Left ventricle myocardium inferior (tissue), 1 donor: ENCODE measurements around the gene MS4A10. TPM values are rescaled to one million over a fixed set of nuclear protein-coding genes. Genes with fewer than 3 reads are reported as not detected.

ENCODE experiments used
- DNase-seq: peaks from one replicate; pipeline ENCODE4 v3.0.0-alpha.2; 2020
- H3K27ac ChIP-seq: fragments of 200-600 bp; replicated peaks from 2 replicates; pipeline ENCODE4 v1.8.0; 2021
- H3K27me3 ChIP-seq: fragments of 200-600 bp; 2 replicates; pipeline ENCODE4 v1.8.0; 2021; ENCODE audit warnings: low read depth
- H3K36me3 ChIP-seq: fragments of 200-600 bp; 2 replicates; pipeline ENCODE4 v1.8.0; 2021
- H3K4me1 ChIP-seq: fragments of 200-600 bp; 2 replicates; pipeline ENCODE4 v1.8.0; 2021
- H3K4me3 ChIP-seq: fragments of 200-600 bp; 2 replicates; pipeline ENCODE4 v1.8.0; 2021; ENCODE audit warnings: mild to moderate bottlenecking, moderate library complexity
- H3K9me3 ChIP-seq: fragments of 200-600 bp; replicated peaks from 2 replicates; pipeline ENCODE4 v1.8.0; 2021
- CTCF ChIP-seq: fragments of 200-600 bp; IDR thresholded peaks from 2 replicates; pipeline ENCODE4 v1.8.0; 2021; ENCODE audit warnings: antibody characterized with exemption, mild to moderate bottlenecking, borderline replicate concordance
- intact Hi-C: fragments of 100-400 bp; cut with micrococcal nuclease; formaldehyde crosslinking; loops from one replicate; pipeline ENCODE4 v1.11.0; 2022
- total RNA-seq: library from RNA; stranded (reverse); fragmentation: NEBNext Ultra II Directional; extraction: Animal tissue kit (Norgen Biotek cat#: 25700); gene quantifications from one replicate; pipeline ENCODE4 v1.2.1, GENCODE V29; 2021
- donor health status: DM: no; HTN: yes; CAD: no; lungs with severe emphysema.

The MS4A10 gene
- total RNA-seq, 1 donor from 2014 or later = not detected

- no peak for TF ChIP-seq CTCF
- intact Hi-C loops = no loop called here
- no peak for DNase-seq
These were observed 51.9 kb downstream of the MS4A10 start for GRCh38 chr11:60836866-60837515.

GRCh38 chr11:60838132-60838531, 53.0 kb downstream of the MS4A10 start:
- no peak overlapping the region for H3K4me3 ChIP-seq
- peak; percentile 34 for TF ChIP-seq CTCF
- DNase-seq = no peak
- H3K27me3 ChIP-seq = no peaks in the 10 kb centered on the region
- no peak overlapping the region for H3K27ac ChIP-seq
- H3K4me1 ChIP-seq = peaks cover 31% of the 10 kb centered on the region
- intact Hi-C loops = no loop called here
- H3K9me3 ChIP-seq = no peaks in the 10 kb centered on the region
- no peaks in the 10 kb centered on the region for H3K36me3 ChIP-seq

More at GRCh38 chr11:60836866-60837515, 51.9 kb downstream of the MS4A10 start:
- Histone ChIP-seq H3K9me3 (no peaks in the 10 kb centered on the region), H3K27me3 (no peaks in the 10 kb centered on the region), H3K36me3 (no peaks in the 10 kb centered on the region), H3K4me3 (no peak overlapping the region), H3K4me1 (peaks cover 19% of the 10 kb centered on the region), H3K27ac (no peak overlapping the region)

- TF ChIP-seq CTCF = no peak
These were observed 55.6 kb downstream of the MS4A10 start for GRCh38 chr11:60840470-60841430.

GRCh38 chr11:60841797-60842667, 56.9 kb downstream of the MS4A10 start, which contains the start of gene CCDC86:
CCDC86 (plus strand) TSS chr11:60842113; CDS start chr11:60842125, 12 bp downstream.
- Histone ChIP-seq H3K4me1 (peaks cover 50% of the 10 kb centered on the region), H3K36me3 (no peaks in the 10 kb centered on the region), H3K4me3 (peak within 1 kb of the TSS; percentile 88), H3K27me3 (no peaks in the 10 kb centered on the region), H3K9me3 (no peaks in the 10 kb centered on the region), H3K27ac (peak within 1 kb of the TSS; percentile 88)
- no peak for TF ChIP-seq CTCF
- intact Hi-C loops = no loop called here
- peak; percentile 97 for DNase-seq

More at GRCh38 chr11:60840470-60841430, 55.6 kb downstream of the MS4A10 start:
- Histone ChIP-seq H3K27ac (peak overlapping the region; percentile 88), H3K4me1 (peaks cover 50% of the 10 kb centered on the region), H3K36me3 (no peaks in the 10 kb centered on the region), H3K4me3 (peak overlapping the region; percentile 88), H3K9me3 (no peaks in the 10 kb centered on the region), H3K27me3 (no peaks in the 10 kb centered on the region)
- peak; percentile 53 for DNase-seq
- intact Hi-C loops = no loop called here
